ENCODE measurements around the gene CCR5.
A peak's percentile ranks its signal among the peaks of the same experiment; 100 is the strongest.

CCR5 gene

GRCh38 chr3:46359733-46360493 lies 10.8 kb upstream of the CCR5 start:
- DNase-seq, result no peak

DNA sequence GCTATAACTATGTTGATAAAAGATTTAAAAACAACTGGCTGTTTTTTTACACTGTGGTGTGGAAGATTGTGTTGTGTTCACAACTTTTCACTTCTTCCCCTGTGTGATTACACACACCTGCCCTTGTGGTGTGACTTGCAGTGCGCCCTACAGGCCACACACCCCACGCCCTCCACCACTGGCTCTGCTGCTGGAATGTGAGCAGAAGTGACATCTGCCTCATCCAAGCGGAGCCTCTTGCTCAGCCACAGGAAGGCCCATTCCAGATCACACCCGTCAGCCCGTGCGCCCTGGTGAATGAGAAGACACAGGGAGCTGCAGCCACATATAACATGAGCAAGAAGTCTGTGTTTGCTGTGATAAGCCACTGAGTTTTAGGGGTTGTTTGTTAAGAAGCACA lies 9.8 kb upstream of the CCR5 start:
- no peak for DNase-seq

GRCh38 chr3:46361408-46362283 lies 9.1 kb upstream of the CCR5 start:
- DNase-seq, result no peak

GRCh38 chr3:46365041-46365440 lies 5.7 kb upstream of the CCR5 start:
- no peak for DNase-seq

DNA sequence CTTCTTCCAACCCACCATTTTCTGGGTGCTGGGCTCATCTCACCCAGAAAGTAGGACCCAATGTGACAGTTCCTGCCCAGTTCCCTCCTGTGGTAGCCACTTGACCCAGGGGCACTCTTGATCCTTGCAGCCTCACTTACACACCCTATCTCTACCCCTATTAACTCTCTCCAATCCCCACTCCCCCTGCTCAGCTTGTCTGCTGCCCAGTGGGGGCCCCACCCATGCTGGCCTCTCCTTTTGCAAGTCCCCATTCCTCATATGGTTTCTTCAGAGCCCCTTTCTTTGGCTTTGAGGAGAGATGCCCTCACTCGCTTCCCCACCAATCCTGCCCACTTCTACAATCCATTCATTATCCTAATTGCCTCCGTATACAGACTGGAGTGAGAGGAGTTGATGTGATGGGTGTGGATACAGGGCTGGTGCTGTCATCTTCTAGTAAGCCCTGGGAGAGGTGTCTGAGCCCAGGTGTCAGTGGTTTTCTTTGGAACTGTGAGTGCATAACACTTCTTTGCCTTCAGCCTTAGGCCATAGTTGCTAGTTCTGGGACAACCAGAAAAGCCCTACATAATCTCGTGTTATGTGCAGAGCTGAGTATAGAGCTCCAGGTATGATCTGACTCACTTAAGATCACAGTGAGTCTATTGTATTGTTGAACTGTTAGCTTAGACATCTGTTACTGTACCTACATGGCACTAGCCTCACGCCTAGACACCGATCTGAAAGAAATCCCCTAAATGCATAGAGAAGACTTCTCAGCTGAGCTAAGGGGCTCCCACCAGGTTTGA lies 4.8 kb upstream of the CCR5 start:
- no peak for DNase-seq

DNA sequence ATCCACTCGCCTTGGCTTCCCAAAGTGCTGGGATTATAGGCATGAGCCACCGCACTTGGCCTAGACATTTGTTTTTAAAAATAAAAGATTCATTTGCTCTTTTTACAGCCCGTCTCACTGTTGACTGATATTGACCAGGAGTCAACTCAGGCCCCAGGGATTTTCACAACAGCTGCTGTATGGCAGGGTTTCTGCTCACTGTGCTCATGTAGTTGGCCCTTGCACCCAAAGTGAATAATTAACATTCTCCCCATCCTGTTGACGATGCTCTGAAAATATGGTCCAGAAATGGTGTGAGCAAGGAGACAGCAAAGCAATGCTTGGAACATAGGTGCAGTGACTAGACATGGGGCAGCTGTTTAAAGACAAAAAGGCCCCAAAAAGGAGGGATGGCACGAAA lies 2.9 kb upstream of the CCR5 start:
- DNase-seq, result no peak

DNA sequence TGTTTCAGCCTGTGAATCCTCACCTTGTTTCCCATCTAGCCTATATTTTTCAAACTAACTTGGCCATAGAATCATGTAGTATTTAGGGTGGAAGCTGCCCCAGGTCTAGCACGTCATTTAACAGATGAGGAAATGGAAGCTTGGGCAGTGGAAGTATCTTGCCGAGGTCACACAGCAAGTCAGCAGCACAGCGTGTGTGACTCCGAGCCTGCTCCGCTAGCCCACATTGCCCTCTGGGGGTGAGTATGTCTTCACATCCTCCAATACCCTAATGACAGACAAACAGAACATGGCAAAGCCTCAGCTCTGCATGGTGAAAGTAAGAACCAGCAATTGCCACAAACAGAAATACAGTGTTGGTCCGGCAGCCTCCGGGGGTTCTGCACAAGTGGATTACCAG lies 2.2 kb upstream of the CCR5 start:
- DNase-seq, result peak; percentile 8

DNA sequence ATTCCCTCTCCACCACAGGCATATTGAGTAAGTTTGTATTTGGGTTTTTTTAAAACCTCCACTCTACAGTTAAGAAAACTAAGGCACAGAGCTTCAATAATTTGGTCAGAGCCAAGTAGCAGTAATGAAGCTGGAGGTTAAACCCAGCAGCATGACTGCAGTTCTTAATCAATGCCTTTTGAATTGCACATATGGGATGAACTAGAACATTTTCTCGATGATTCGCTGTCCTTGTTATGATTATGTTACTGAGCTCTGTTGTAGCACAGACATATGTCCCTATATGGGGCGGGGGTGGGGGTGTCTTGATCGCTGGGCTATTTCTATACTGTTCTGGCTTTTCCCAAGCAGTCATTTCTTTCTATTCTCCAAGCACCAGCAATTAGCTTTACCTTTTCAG lies 1.6 kb upstream of the CCR5 start:
- DNase-seq, result no peak

DNA sequence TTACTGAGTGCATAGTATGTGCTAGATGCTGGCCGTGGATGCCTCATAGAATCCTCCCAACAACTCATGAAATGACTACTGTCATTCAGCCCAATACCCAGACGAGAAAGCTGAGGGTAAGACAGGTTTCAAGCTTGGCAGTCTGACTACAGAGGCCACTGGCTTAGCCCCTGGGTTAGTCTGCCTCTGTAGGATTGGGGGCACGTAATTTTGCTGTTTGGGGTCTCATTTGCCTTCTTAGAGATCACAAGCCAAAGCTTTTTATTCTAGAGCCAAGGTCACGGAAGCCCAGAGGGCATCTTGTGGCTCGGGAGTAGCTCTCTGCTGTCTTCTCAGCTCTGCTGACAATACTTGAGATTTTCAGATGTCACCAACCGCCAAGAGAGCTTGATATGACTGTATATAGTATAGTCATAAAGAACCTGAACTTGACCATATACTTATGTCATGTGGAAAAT lies 1.0 kb upstream of the CCR5 start:
- no peak for DNase-seq

DNA sequence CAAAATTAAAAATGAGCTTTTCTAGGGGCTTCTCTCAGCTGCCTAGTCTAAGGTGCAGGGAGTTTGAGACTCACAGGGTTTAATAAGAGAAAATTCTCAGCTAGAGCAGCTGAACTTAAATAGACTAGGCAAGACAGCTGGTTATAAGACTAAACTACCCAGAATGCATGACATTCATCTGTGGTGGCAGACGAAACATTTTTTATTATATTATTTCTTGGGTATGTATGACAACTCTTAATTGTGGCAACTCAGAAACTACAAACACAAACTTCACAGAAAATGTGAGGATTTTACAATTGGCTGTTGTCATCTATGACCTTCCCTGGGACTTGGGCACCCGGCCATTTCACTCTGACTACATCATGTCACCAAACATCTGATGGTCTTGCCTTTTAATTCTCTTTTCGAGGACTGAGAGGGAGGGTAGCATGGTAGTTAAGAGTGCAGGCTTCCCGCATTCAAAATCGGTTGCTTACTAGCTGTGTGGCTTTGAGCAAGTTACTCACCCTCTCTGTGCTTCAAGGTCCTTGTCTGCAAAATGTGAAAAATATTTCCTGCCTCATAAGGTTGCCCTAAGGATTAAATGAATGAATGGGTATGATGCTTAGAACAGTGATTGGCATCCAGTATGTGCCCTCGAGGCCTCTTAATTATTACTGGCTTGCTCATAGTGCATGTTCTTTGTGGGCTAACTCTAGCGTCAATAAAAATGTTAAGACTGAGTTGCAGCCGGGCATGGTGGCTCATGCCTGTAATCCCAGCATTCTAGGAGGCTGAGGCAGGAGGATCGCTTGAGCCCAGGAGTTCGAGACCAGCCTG lies 984 bp downstream of the CCR5 start:
- DNase-seq, result no peak

GRCh38 chr3:46372492-46373359 lies 2.0 kb downstream of the CCR5 start:
- no peak for DNase-seq

DNA sequence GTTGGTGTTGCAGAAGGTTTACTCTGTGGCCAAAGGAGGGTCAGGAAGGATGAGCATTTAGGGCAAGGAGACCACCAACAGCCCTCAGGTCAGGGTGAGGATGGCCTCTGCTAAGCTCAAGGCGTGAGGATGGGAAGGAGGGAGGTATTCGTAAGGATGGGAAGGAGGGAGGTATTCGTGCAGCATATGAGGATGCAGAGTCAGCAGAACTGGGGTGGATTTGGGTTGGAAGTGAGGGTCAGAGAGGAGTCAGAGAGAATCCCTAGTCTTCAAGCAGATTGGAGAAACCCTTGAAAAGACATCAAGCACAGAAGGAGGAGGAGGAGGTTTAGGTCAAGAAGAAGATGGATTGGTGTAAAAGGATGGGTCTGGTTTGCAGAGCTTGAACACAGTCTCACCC lies 4.0 kb downstream of the CCR5 start:
- no peak for DNase-seq

GRCh38 chr3:46375218-46375617 lies 4.5 kb downstream of the CCR5 start:
- no peak for DNase-seq

GRCh38 chr3:46375814-46376213 lies 5.1 kb downstream of the CCR5 start:
- DNase-seq, result no peak

DNA sequence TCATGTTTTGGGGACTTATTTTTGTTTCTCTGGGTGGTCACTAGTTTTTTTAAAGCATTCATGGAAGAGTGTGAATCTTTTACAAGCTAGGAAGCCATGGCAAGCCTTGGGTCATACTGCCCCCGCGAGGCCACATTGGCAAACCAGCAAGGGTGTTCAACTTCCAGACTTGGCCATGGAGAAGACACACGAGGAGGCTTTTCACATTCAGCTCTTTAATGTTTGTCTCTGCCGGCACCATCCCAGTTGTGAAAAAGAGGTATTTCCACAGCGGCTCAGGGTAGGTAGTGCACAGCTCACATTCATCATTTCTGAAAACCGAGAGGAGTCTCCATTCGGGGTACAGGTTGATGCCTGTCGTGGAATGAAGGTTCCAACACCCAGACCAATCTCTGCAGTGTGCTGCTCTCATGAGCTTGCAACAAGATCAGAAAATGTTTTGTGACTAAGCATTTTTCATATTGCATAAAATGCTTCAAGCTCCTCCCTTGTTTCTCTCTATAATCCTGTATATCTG lies 7.7 kb downstream of the CCR5 start:
- DNase-seq, result peak; percentile 50

GRCh38 chr3:46380471-46381221 lies 9.9 kb downstream of the CCR5 start:
- no peak for DNase-seq

- DNase-seq, result no peak
Measured at GRCh38 chr3:46381625-46382024, 10.9 kb downstream of the CCR5 start.

- DNase-seq, result no peak
Measured at GRCh38 chr3:46383211-46383950, 12.6 kb downstream of the CCR5 start.

GRCh38 chr3:46383951-46384330 lies 13.2 kb downstream of the CCR5 start:
- DNase-seq, result no peak

DNA sequence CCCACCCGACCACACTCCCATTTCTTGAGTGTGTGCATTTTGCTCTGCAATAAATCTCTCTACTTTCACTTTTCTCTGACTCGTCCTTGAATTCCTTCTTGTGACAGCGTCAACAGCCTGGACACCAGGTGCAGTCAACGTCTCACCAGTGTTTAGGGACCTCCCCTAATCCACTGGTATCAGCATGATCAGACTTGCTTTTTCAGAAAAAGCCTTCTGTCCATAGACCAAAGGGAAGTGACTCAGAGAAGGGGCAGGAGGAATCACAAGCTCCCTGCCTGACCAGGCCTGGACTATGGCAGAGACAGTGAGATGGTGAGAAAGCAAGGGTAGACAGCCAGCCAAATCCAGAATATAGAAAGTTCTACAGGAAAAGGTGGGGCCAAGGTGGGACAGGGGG lies 15.5 kb downstream of the CCR5 start:
- DNase-seq, result no peak
